ENCODE data around the gene RILP. TPM values are rescaled to one million over a fixed set of nuclear protein-coding genes. Genes with fewer than 3 reads are reported as not detected.

RILP gene, protein sequence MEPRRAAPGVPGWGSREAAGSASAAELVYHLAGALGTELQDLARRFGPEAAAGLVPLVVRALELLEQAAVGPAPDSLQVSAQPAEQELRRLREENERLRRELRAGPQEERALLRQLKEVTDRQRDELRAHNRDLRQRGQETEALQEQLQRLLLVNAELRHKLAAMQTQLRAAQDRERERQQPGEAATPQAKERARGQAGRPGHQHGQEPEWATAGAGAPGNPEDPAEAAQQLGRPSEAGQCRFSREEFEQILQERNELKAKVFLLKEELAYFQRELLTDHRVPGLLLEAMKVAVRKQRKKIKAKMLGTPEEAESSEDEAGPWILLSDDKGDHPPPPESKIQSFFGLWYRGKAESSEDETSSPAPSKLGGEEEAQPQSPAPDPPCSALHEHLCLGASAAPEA
- total RNA-seq, result 5.6 and 6.2 TPM in 2 replicates

DNA sequence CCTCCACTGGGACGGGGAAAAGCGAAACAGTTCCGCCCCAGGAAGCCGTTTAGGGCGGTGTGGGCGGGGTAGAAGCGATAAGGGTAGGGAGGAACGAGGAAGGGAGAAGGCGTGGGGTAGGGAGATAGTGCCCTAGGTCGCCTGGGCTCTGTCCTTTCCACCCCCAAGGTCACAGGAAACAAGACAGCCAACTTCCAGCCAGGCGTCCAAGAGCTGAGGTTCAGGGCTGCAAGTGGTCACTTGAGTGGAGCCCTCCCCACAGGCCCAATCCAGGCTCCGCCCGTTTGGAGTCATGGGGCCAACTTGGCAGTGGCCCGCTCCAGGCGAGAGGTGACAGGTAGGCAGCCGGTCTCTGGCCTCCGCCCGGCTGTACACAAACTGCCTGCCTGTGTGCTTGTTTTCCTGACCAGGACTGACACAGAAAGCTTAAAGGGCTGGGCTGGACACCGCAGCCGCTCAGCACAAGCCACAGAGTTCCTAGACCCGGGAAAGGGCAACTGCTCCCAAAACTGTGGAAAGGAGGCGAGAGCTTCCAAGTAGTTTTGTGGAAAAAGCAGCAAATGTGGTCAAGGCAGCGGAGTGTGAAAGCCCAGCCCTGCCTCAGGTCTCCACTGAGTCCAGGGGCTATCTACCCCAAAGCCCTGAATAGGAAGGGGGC lies at the start of gene RILP:
Gene RILP, minus strand, starts transcription at position 23 of the 658 bp plus-strand sequence. CDS start 62 bp downstream, outside the sequence.

DNA sequence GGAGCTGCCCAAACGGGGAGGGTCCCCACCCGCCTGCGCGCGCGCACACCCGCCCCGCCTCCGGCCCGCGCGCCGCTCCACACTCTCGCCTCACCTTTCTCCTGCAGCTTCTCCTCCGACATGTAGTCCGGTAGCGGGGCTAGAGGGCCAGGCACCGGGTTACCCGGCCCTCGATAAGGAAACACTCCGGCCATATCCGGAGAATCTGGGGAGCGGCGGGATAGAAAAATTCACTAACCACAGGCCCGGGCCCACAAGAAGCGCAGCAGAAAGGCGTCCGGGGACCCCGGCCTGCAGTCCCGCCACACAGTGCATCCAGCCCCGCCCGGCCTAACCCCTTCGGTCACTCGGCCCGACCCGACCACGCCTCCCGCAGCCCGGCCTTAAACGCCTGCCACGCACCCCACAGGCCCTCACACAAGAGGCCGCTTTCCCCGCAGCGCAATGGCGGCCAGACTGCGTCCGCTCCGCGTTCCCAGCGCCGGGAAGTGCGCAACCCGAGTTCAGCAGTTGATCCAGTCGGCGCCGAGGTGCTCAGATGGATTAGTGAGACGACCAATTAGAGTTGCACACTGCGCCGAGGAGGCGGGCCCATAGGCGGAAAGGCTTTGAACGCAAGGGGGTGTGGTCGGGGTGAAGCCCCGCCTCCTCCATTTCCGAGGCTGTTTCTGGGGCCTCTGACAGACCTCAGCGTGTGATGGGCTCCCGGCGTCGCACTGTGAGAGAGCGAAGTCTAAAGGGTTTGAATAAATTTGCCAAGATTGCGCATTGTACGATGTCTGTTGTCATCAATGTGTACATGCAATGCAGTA lies 34.9 kb upstream of the RILP start, which contains the start of gene PRPF8:
Gene PRPF8, minus strand, starts transcription at position 490 of the 812 bp plus-strand sequence. Its CDS starts 296 bp downstream, at position 194.

DNA sequence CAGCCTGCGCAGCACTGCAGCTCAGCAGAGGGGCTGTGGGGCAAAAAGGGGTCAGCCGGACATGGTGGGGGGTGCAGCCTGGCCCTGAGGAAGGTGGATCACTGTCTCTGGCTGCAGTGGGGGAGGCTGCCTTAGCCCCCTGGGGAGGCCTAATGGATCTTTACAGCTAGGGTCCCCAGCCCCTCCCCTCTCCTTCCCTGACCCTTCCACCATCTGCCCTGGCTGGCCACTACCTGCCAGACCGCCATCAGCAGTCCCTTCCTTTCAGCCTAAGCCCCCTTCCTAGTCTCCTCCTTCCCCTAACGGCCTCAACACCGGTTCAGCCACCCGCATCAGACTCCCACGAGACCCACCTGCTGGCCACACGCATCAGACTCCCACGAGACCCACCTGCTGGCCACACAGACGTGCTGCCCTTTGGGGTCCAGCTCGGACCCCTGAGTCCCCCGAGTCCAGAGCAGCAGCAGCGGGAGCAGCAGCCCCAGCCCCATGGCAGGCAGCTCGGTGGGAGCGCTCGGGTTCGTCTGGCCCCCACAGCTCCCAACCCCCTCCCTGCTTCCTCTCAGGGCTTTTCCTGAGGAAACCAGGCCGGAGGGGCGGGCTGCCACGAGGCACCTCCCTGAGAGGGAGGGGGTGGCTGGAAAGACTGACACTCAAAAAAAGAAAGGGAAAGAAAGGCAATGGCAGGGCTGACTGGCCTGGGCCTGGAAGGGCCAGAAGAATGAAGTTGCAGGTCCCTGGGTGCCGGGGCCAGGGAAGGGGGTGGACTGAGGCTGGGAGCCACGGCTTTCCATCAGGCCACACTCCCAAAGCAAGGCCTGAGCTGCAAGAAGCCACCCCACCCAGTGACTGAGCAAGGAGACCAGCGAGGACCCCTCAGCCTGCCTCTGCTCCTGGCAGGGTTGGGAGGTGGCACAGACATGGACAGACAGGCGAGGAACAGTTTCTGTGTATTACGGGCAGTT lies 4.2 kb downstream of the RILP start, which contains the start of gene SCARF1:
Gene SCARF1, minus strand, starts transcription at position 526 of the 965 bp plus-strand sequence. Its CDS starts 35 bp downstream, at position 491.

DNA sequence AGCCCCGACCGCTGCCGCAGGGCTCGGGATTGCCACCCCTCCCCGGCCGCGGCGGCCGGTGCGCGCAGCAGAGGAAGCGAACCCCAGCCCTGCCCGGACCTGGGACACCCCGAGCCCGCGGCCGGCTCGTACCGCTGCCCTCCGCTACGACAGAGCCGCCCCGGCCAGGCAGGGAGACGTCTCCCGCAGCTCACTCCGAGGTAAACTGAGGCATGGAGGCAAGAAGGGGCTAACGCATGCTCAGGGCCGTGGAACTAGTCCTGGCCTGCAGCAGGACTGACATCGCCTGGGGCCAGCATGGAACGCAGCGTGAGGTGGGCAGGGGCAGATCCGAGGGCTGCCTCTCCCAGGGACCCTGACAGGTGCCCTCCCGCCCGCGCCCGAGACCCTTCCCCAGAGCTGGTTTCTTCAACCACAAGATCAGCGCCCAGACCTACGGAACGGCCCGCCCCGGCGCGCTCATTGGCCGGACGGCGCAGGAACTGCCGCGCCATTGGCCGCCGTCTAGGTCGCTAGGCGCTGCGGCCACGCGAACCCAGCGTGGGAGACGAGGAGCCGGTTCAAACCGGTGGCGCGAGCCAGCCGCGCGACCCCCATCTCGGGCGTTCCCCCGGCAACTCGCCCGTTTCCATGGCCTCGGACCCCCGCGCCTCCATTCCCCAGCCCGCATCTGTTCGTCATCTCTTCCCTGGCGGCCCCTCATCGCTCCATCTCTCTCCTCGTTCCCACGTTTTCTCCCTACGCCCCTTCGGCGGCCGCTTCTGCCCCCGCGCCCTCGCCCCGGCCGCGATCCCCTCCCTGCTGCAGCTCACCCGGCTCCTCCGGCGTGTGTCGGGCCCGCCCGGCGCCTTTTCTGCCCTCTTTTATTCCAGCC lies 21.4 kb downstream of the RILP start, which contains the start of gene SLC43A2:
Gene SLC43A2, minus strand, starts transcription at position 853 of the 874 bp plus-strand sequence. CDS start 960 bp downstream, outside the sequence.

Other genes with a start within 250 kb of the RILP start
- 374 and 1,144 TPM in 2 replicates for gene YWHAE, start 249.6 kb downstream of the RILP start, total RNA-seq
- gene CRK, start 193.6 kb downstream of the RILP start, total RNA-seq, result 116 and 137 TPM in 2 replicates
- 145 and 184 TPM in 2 replicates for gene MYO1C, start 157.2 kb downstream of the RILP start, total RNA-seq
- gene INPP5K, start 133.3 kb downstream of the RILP start, total RNA-seq, result 37.4 and 39.7 TPM in 2 replicates
- gene PITPNA, start 87.1 kb downstream of the RILP start, total RNA-seq, result 8.2 and 16.9 TPM in 2 replicates
- 5.9 and 7.9 TPM in 2 replicates for gene SLC43A2, start 21.0 kb downstream of the RILP start, total RNA-seq
- gene SCARF1, start 4.1 kb downstream of the RILP start, total RNA-seq, result 0.96 and 3.1 TPM in 2 replicates
- 51.9 and 112 TPM in 2 replicates for gene PRPF8, start 35.0 kb upstream of the RILP start, total RNA-seq
- 1.7 and 2.0 TPM in 2 replicates for gene TLCD2, start 60.5 kb upstream of the RILP start, total RNA-seq
- 18.8 and 25.4 TPM in 2 replicates for gene WDR81, start 74.8 kb upstream of the RILP start, total RNA-seq
- gene SERPINF2, start 93.0 kb upstream of the RILP start, total RNA-seq, result 0.19 and 0.28 TPM in 2 replicates
- gene SERPINF1, start 112.2 kb upstream of the RILP start, total RNA-seq, result 29.9 and 45.1 TPM in 2 replicates
- gene SMYD4, start 180.0 kb upstream of the RILP start, total RNA-seq, result 7.3 and 7.9 TPM in 2 replicates
- 14.1 and 61.9 TPM in 2 replicates for gene RPA1, start 180.1 kb upstream of the RILP start, total RNA-seq

Measured in regular cardiac myocyte (primary cell).